Small intestine (tissue), 7 donors: ENCODE data around the gene GPR15. TPM values are rescaled to one million over a fixed set of nuclear protein-coding genes. Genes with fewer than 3 reads are reported as not detected.

Experiments
- DNase-seq, 2 donors: peaks; one replicate each; pipeline versions ENCODE4 v3.0.0 to v3.0.0-alpha.2; 2013
- FAIRE-seq: peaks from 2 replicates; lab custom pipeline; 2012; peaks lifted over from hg19 to GRCh38; lab: Jason Lieb, UNC
- H3K27ac ChIP-seq, 3 donors: one replicate each; pipeline ENCODE4 v1.5.1; 2013; ENCODE audit warnings: low read length in 2 of 3, mild to moderate bottlenecking in 2 of 3, control low read depth in 1 of 3, inconsistent platforms in 1 of 3, low read depth in 1 of 3, moderate library complexity in 1 of 3
- H3K27me3 ChIP-seq, 3 donors: one replicate each; pipeline ENCODE4 v1.6.1; 2013; ENCODE audit warnings: low read length in 3 of 3, inconsistent platforms in 1 of 3; ENCODE audit not compliant: control insufficient read depth in 3 of 3, insufficient read depth in 3 of 3
- H3K36me3 ChIP-seq, 3 donors: one replicate each; pipeline ENCODE4 v1.6.1; 2013; ENCODE audit warnings: low read length in 3 of 3, inconsistent platforms in 1 of 3, low read depth in 1 of 3, mild to moderate bottlenecking in 1 of 3, moderate library complexity in 1 of 3; ENCODE audit not compliant: control insufficient read depth in 3 of 3, insufficient read depth in 2 of 3
- H3K4me1 ChIP-seq, 3 donors: one replicate each; pipeline ENCODE4 v1.6.1; 2013; ENCODE audit warnings: low read length in 2 of 3, inconsistent platforms in 1 of 3, low read depth in 1 of 3, mild to moderate bottlenecking in 1 of 3, moderate library complexity in 1 of 3; ENCODE audit not compliant: control insufficient read depth in 3 of 3, insufficient read depth in 2 of 3
- H3K4me3 ChIP-seq, 3 donors: one replicate each; pipeline ENCODE4 v1.5.1; 2013; ENCODE audit warnings: low read length in 3 of 3, control low read depth in 1 of 3, inconsistent platforms in 1 of 3, low read depth in 1 of 3, mild to moderate bottlenecking in 1 of 3, moderate library complexity in 1 of 3
- H3K9me3 ChIP-seq, 2 donors: one replicate each; pipeline ENCODE4 v1.6.1; 2013; ENCODE audit warnings: low read depth in 1 of 2, low read length in 1 of 2; ENCODE audit not compliant: control insufficient read depth in 2 of 2, insufficient read depth in 1 of 2
- WGBS, 3 donors: extraction: QIAGEN DNeasy Blood & Tissue Kit; methylation state at CpG; one replicate each; pipeline ENCODE4 v1.1.7; 2013; 5-methylcytosine and 5-hydroxymethylcytosine counted together
- polyA plus RNA-seq, 4 donors: library from polyadenylated mRNA; stranded (reverse) in 3 of 4; unstranded in 1 of 4; fragments of 200-250 nt in 3 of 4; fragments of 120-200 nt in 1 of 4; gene quantifications; one replicate each; pipeline versions ENCODE4 v1.2.1 to v1.2.3, GENCODE V29; 2013
- donor health status: healthy with polysubstance abuse.
- donor health status: control.
- donor health status: control.
- donor health status: Bipolar disorder and iron deficiency.
- donor health status: healthy.

GPR15 gene
- polyA plus RNA-seq, 4 donors = 0.16 to 0.54 (median 0.30) TPM; not detected in 1

- no peaks in the 10 kb centered on the region for H3K4me1 ChIP-seq
- no peaks in the 10 kb centered on the region for H3K36me3 ChIP-seq
- H3K4me3 ChIP-seq = no peak overlapping the region
- no peaks in the 10 kb centered on the region for H3K27me3 ChIP-seq
- H3K9me3 ChIP-seq = no peaks in the 10 kb centered on the region
- DNase-seq (no peak), FAIRE-seq (no peak)
- H3K27ac ChIP-seq = peak overlapping the region in 1 of 3 donors; percentile 75
- 66 to 77% (median 73%) methylated on average over 7 of the region's 7 CpGs for WGBS, 3 donors
Observed at GRCh38 chr3:98564282-98565005, 32.7 kb downstream of the GPR15 start.

DNA sequence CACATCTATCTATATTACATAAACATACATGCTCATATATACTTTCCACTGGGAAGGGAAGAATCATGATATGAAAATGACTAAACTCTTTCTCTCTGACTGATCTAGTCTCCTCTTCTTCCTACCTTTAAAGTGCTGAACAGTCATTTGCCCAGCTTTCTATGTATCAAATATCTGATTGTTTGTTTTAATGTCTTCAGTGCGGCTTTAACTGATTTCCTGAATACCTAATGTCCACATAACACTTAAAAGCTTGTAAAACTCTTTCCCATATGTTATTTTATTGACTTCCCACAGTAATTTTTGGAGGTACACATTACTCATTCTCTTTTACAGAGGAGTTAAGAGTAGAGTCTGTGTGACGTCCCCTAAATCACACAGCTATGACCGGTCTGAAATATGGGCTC lies 33.5 kb downstream of the GPR15 start:
- no peak overlapping the region for H3K4me3 ChIP-seq
- DNase-seq (no peak), FAIRE-seq (no peak)
- 41 to 68% (median 60%) methylated on average over 3 of the region's 3 CpGs for WGBS, 3 donors
- H3K4me1 ChIP-seq = no peaks in the 10 kb centered on the region
- H3K27ac ChIP-seq = no peak overlapping the region
- H3K36me3 ChIP-seq = no peaks in the 10 kb centered on the region
- H3K27me3 ChIP-seq = no peaks in the 10 kb centered on the region
- no peaks in the 10 kb centered on the region for H3K9me3 ChIP-seq

DNA sequence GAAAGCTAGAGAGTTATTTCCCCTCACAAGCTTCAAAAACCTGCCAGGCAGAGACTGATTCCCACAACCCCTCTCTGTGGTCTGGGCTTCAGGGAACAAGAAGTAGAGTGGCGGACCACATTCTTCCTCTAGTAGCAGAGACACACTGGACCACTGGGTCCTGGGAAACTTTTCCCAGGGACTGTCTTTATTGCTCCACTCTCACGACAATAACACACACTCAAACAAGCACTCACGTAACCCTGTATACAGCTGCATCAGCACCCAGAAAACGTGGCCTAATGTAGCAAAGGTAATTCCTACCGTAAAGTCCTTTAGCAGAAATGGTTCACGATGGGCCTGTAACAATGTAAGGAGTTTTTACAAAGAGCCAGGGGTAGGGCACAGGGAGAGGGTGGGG lies 34.1 kb downstream of the GPR15 start:
- no peaks in the 10 kb centered on the region for H3K4me1 ChIP-seq
- WGBS, 3 donors = 81 to 92% (median 82%) methylated on average over 6 of the region's 6 CpGs
- H3K36me3 ChIP-seq = no peaks in the 10 kb centered on the region
- H3K27me3 ChIP-seq = no peaks in the 10 kb centered on the region
- H3K4me3 ChIP-seq = no peak overlapping the region
- no peaks in the 10 kb centered on the region for H3K9me3 ChIP-seq
- FAIRE-seq (no peak), DNase-seq (no peak)
- no peak overlapping the region for H3K27ac ChIP-seq

- Histone ChIP-seq H3K36me3 (no peaks in the 10 kb centered on the region), H3K9me3 (no peaks in the 10 kb centered on the region), H3K4me3 (no peak overlapping the region), H3K27ac (no peak overlapping the region), H3K4me1 (no peaks in the 10 kb centered on the region), H3K27me3 (no peaks in the 10 kb centered on the region)
- FAIRE-seq = no peak
- DNase-seq = no peak
- WGBS, 3 donors = 58 to 70% (median 67%) methylated on average over 2 of the region's 2 CpGs
Observed at GRCh38 chr3:98567666-98568270, 36.0 kb downstream of the GPR15 start.

- Histone ChIP-seq H3K27me3 (no peaks in the 10 kb centered on the region), H3K27ac (no peak overlapping the region), H3K9me3 (no peaks in the 10 kb centered on the region), H3K4me3 (no peak overlapping the region), H3K4me1 (no peaks in the 10 kb centered on the region), H3K36me3 (no peaks in the 10 kb centered on the region)
- FAIRE-seq (no peak), DNase-seq (no peak)
- 70 to 82% (median 75%) methylated on average over 3 of the region's 3 CpGs for WGBS, 3 donors
Observed at GRCh38 chr3:98568402-98568801, 36.6 kb downstream of the GPR15 start.

- DNase-seq (peak in 1 of 2 donors; percentile 37), FAIRE-seq (peak; percentile 30)
- WGBS, 3 donors = 36 to 38% (median 38%) methylated on average over 2 of the region's 2 CpGs
- Histone ChIP-seq H3K27me3 (no peaks in the 10 kb centered on the region), H3K9me3 (no peaks in the 10 kb centered on the region), H3K27ac (no peak overlapping the region), H3K4me3 (no peak overlapping the region), H3K4me1 (peaks cover 0 to 3% (median 0%) of the 10 kb centered on the region in 3 donors), H3K36me3 (peaks cover 0 to 5% (median 2%) of the 10 kb centered on the region in 3 donors)
Observed at GRCh38 chr3:98573181-98573728, 41.5 kb downstream of the GPR15 start.

- DNase-seq = no peak
- Histone ChIP-seq H3K27me3 (no peaks in the 10 kb centered on the region), H3K4me3 (no peak overlapping the region), H3K36me3 (peaks cover 0 to 7% (median 2%) of the 10 kb centered on the region in 3 donors), H3K4me1 (peaks cover 0 to 3% (median 0%) of the 10 kb centered on the region in 3 donors), H3K27ac (peak overlapping the region in 1 of 3 donors; percentile 26), H3K9me3 (no peaks in the 10 kb centered on the region)
- FAIRE-seq = no peak
- WGBS, 3 donors = 45 to 62% (median 50%) methylated on average over 6 of the region's 6 CpGs
Observed at GRCh38 chr3:98574132-98574531, 42.4 kb downstream of the GPR15 start.

- Histone ChIP-seq H3K27me3 (no peaks in the 10 kb centered on the region), H3K36me3 (peaks cover 0 to 13% (median 6%) of the 10 kb centered on the region in 3 donors), H3K4me1 (peaks cover 0 to 3% (median 0%) of the 10 kb centered on the region in 3 donors), H3K9me3 (no peaks in the 10 kb centered on the region), H3K4me3 (no peak overlapping the region), H3K27ac (no peak overlapping the region)
- DNase-seq (no peak), FAIRE-seq (no peak)
- WGBS, 3 donors = 84 to 90% (median 85%) methylated on average over 4 of the region's 4 CpGs
Observed at GRCh38 chr3:98577178-98577895, 45.6 kb downstream of the GPR15 start.
